CD4-positive, alpha-beta T cell treated with Interleukin-2 at 100 ng/mL for 4 hours (primary cell): ENCODE measurements around the gene LRRC45.

Experiments used
- DNase-seq: peaks from one replicate; pipeline ENCODE4 v3.0.0-alpha.2; 2020; ENCODE audit warnings: low spot score

Gene LRRC45

GRCh38 chr17:82019690-82020571, 3.2 kb upstream of the LRRC45 start:
- DNase-seq, result peak; percentile 59

- no peak for DNase-seq
Observed at GRCh38 chr17:82020572-82021106, 2.5 kb upstream of the LRRC45 start.

GRCh38 chr17:82021107-82021899, 1.8 kb upstream of the LRRC45 start:
- DNase-seq, result peak; percentile 59

- DNase-seq, result no peak
Observed at GRCh38 chr17:82021900-82022309, 1.2 kb upstream of the LRRC45 start.

GRCh38 chr17:82022310-82022980, 660 bp upstream of the LRRC45 start, which contains the start of gene CENPX:
Gene CENPX, minus strand, starts transcription at chr17:82022878. Its CDS starts 17 bp downstream, at chr17:82022861.
- no peak for DNase-seq

- no peak for DNase-seq
Observed at GRCh38 chr17:82023447-82024241, 539 bp downstream of the LRRC45 start.

GRCh38 chr17:82024859-82025258, 1.8 kb downstream of the LRRC45 start:
- no peak for DNase-seq

- no peak for DNase-seq
Observed at GRCh38 chr17:82025401-82026107, 2.4 kb downstream of the LRRC45 start.

- DNase-seq, result no peak
Observed at GRCh38 chr17:82028246-82028645, 5.1 kb downstream of the LRRC45 start.

- DNase-seq, result no peak
Observed at GRCh38 chr17:82028966-82029365, 5.9 kb downstream of the LRRC45 start.

GRCh38 chr17:82029391-82029790, 6.3 kb downstream of the LRRC45 start:
- DNase-seq, result no peak

- no peak for DNase-seq
Observed at GRCh38 chr17:82029990-82030469, 6.9 kb downstream of the LRRC45 start.

GRCh38 chr17:82030470-82031302, 7.6 kb downstream of the LRRC45 start:
- DNase-seq, result peak; percentile 84

- DNase-seq, result no peak
Observed at GRCh38 chr17:82031303-82031884, 8.3 kb downstream of the LRRC45 start, which contains the start of gene RAC3. Gene RAC3, plus strand, starts transcription at chr17:82031678. Its CDS starts 84 bp downstream, at chr17:82031762.

GRCh38 chr17:82031885-82032627, 9.0 kb downstream of the LRRC45 start:
- peak; percentile 18 for DNase-seq

- DNase-seq, result no peak
Observed at GRCh38 chr17:82033359-82034085, 10.4 kb downstream of the LRRC45 start.

GRCh38 chr17:82034371-82035011, 11.4 kb downstream of the LRRC45 start:
- no peak for DNase-seq
